WTC11 (cell line): ENCODE measurements around the gene CYP27C1. TPM values are rescaled to one million over a fixed set of nuclear protein-coding genes. Genes with fewer than 3 reads are reported as not detected.

Source experiments
- ATAC-seq: fragments of 200-7000 bp; cut with Tn5 transposase; 2 replicates; pipeline ENCODE4 v1.10.0; 2021; ENCODE audit warnings: mild to moderate bottlenecking, moderate library complexity
- CTCF ChIA-PET: fragments of 300-600 bp; sonication (Branson Sonifier 250); formaldehyde crosslinking; loops from one replicate; lab custom pipeline; 2021; ENCODE audit warnings: antibody characterized with exemption; lab: Charles Lee
- POLR2A ChIA-PET: fragments of 350-600 bp; sonication (Branson Sonifier 250); formaldehyde crosslinking; loops from one replicate; lab custom pipeline; 2021; ENCODE audit warnings: antibody characterized with exemption; lab: Charles Lee
- DNase-seq: peaks from one replicate; pipeline ENCODE4 v3.0.0; 2021; ENCODE audit warnings: low spot score
- H3K27ac Mint-ChIP-seq: 2 replicates; pipeline ENCODE4 v1.8.0; 2021; ENCODE audit warnings: mixed read lengths
- H3K27me3 Mint-ChIP-seq: 2 replicates; pipeline ENCODE4 v1.8.0; 2021; ENCODE audit warnings: low read depth, mild to moderate bottlenecking, moderate library complexity, mixed read lengths
- H3K36me3 Mint-ChIP-seq: 2 replicates; pipeline ENCODE4 v1.8.0; 2021; ENCODE audit warnings: mixed read lengths
- H3K4me1 Mint-ChIP-seq: 2 replicates; pipeline ENCODE4 v1.8.0; 2022; ENCODE audit warnings: mixed read lengths
- H3K4me3 Mint-ChIP-seq: 2 replicates; pipeline ENCODE4 v1.8.0; 2021; ENCODE audit warnings: mild to moderate bottlenecking, moderate library complexity, mixed read lengths
- H3K9me3 Mint-ChIP-seq: 2 replicates; pipeline ENCODE4 v1.8.0; 2021; ENCODE audit warnings: mixed read lengths
- ATF3 ChIP-seq: sonication (generic); formaldehyde crosslinking; conservative IDR thresholded peaks from 2 replicates; pipeline ENCODE4 v1.8.1; 2022; ENCODE audit warnings: mild to moderate bottlenecking, missing genetic modification reagents
- ATF6 ChIP-seq: sonication (generic); formaldehyde crosslinking; IDR thresholded peaks from 2 replicates; pipeline ENCODE4 v1.8.1; 2023; ENCODE audit warnings: mild to moderate bottlenecking, missing genetic modification reagents
- CREM ChIP-seq: sonication (generic); formaldehyde crosslinking; IDR thresholded peaks from 2 replicates; pipeline ENCODE4 v1.8.1; 2022; ENCODE audit warnings: mild to moderate bottlenecking, missing genetic modification reagents, moderate library complexity
- E2F1 ChIP-seq: sonication (generic); formaldehyde crosslinking; IDR thresholded peaks from 2 replicates; pipeline ENCODE4 v1.8.0; 2022; ENCODE audit warnings: mild to moderate bottlenecking, missing genetic modification reagents
- ESRRA ChIP-seq: sonication (generic); formaldehyde crosslinking; IDR thresholded peaks from 2 replicates; pipeline ENCODE4 v1.8.1; 2022; ENCODE audit warnings: mild to moderate bottlenecking, missing genetic modification reagents, borderline replicate concordance
- ETV6 ChIP-seq: sonication (generic); formaldehyde crosslinking; IDR thresholded peaks from 2 replicates; pipeline ENCODE4 v1.8.1; 2022; ENCODE audit warnings: mild to moderate bottlenecking, missing genetic modification reagents
- FOXK1 ChIP-seq: sonication (generic); formaldehyde crosslinking; IDR thresholded peaks from 2 replicates; pipeline ENCODE4 v1.8.0; 2022; ENCODE audit warnings: mild to moderate bottlenecking, moderate library complexity, missing genetic modification reagents
- HMGA2 ChIP-seq: fragments of 250-450 bp; sonication (Bioruptor Pico); IDR thresholded peaks from 2 replicates; pipeline ENCODE4 v1.4.0; 2021; ENCODE audit warnings: mild to moderate bottlenecking, moderate library complexity
- IRF2 ChIP-seq: sonication (generic); formaldehyde crosslinking; IDR thresholded peaks from 2 replicates; pipeline ENCODE4 v1.8.0; 2022; ENCODE audit warnings: low read depth, missing genetic modification reagents, borderline replicate concordance
- SOX15 ChIP-seq: fragments of 250-450 bp; sonication (Bioruptor Pico); IDR thresholded peaks from 2 replicates; pipeline ENCODE4 v1.9.0; 2021; ENCODE audit warnings: mild to moderate bottlenecking
- TP53 ChIP-seq: sonication (generic); formaldehyde crosslinking; IDR thresholded peaks from 2 replicates; pipeline ENCODE4 v1.8.1; 2023; ENCODE audit warnings: mild to moderate bottlenecking, missing genetic modification reagents
- USF2 ChIP-seq: sonication (generic); formaldehyde crosslinking; IDR thresholded peaks from 2 replicates; pipeline ENCODE4 v1.8.1; 2023; ENCODE audit warnings: mild to moderate bottlenecking, missing genetic modification reagents, moderate library complexity
- ZNF423 ChIP-seq: fragments of 250-450 bp; sonication (Bioruptor Pico); IDR thresholded peaks from 2 replicates; pipeline ENCODE4 v2.1.2; 2022; ENCODE audit warnings: mild to moderate bottlenecking, moderate library complexity
- total RNA-seq: library from RNA; stranded (reverse); gene quantifications from 3 replicates; pipeline ENCODE4 v1.2.3, GENCODE V29; 2021
- TF ChIP-seq, protein P1 (sequence below): fragments of 250-450 bp; sonication (Bioruptor Pico); IDR thresholded peaks from 2 replicates; pipeline ENCODE4 v1.8.0; 2021; ENCODE audit warnings: mild to moderate bottlenecking
- TF ChIP-seq, protein P2 (sequence below): fragments of 250-450 bp; sonication (Bioruptor Pico); IDR thresholded peaks from 2 replicates; pipeline ENCODE4 v2.1.2; 2022; ENCODE audit warnings: mild to moderate bottlenecking, moderate library complexity
- TF ChIP-seq, protein P3 (sequence below): sonication (generic); formaldehyde crosslinking; IDR thresholded peaks from 2 replicates; pipeline ENCODE4 v1.8.1; 2022; ENCODE audit warnings: missing genetic modification reagents, borderline replicate concordance

Gene CYP27C1
- total RNA-seq, 1 experiment from 2014 or later: 2.4 TPM

DNA sequence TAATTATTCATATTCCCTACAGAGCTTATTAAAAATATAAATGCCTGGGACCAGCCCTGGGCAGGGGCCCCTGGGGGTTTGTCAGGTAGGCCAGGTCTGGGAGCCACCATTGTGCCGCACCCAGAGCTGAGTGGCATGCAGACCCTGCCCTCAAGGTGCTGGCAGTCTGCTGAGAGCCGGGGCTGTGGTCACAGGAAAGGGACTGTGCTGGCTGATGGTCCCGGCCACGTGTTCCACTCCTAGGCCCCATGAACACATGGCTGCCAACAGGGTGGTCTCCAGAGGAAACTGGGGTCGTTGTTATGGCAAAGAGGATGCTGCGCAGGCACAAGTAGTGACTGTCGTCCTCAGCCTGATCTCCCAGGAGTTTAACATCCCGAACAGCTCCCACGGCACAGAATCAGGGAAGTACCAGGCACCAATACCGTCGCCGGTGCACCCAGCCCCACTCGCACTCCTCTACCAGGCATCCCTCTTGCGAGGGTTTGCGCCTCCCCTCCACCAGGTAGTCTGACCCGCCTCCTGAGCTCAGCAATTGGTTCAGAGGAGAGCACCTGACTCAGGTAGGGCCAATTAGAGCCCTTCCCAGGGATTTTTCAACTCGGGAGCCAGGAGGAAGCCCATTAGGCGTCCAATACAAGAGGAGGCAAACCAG is 73.9 kb downstream of the CYP27C1 start:
- H3K27me3 Mint-ChIP-seq: no peaks in the 10 kb centered on the region
- CTCF ChIA-PET: no interaction called here
- peak; percentile 73 for ATAC-seq
- no peak overlapping the region for H3K27ac Mint-ChIP-seq
- peaks cover 6% of the 10 kb centered on the region for H3K36me3 Mint-ChIP-seq
- TF ChIP-seq CREM: no peak
- TF ChIP-seq USF2: peak; percentile 40; the same call in 1 of the 2 replicates
- H3K9me3 Mint-ChIP-seq: peaks cover 12% of the 10 kb centered on the region
- DNase-seq: no peak
- POLR2A ChIA-PET: no interaction called here
- peaks cover 9% of the 10 kb centered on the region for H3K4me1 Mint-ChIP-seq
- no peak overlapping the region for H3K4me3 Mint-ChIP-seq

GRCh38 chr2:127145280-127145895 is 74.7 kb downstream of the CYP27C1 start:
- no peak overlapping the region for H3K4me3 Mint-ChIP-seq
- TF ChIP-seq, protein P1, sequence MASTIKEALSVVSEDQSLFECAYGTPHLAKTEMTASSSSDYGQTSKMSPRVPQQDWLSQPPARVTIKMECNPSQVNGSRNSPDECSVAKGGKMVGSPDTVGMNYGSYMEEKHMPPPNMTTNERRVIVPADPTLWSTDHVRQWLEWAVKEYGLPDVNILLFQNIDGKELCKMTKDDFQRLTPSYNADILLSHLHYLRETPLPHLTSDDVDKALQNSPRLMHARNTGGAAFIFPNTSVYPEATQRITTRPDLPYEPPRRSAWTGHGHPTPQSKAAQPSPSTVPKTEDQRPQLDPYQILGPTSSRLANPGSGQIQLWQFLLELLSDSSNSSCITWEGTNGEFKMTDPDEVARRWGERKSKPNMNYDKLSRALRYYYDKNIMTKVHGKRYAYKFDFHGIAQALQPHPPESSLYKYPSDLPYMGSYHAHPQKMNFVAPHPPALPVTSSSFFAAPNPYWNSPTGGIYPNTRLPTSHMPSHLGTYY (CRISPR knock-in tag): no peak
- TF ChIP-seq ZNF423 (CRISPR knock-in tag) (no peak), ATF3 (no peak)
- TF ChIP-seq, protein P2, sequence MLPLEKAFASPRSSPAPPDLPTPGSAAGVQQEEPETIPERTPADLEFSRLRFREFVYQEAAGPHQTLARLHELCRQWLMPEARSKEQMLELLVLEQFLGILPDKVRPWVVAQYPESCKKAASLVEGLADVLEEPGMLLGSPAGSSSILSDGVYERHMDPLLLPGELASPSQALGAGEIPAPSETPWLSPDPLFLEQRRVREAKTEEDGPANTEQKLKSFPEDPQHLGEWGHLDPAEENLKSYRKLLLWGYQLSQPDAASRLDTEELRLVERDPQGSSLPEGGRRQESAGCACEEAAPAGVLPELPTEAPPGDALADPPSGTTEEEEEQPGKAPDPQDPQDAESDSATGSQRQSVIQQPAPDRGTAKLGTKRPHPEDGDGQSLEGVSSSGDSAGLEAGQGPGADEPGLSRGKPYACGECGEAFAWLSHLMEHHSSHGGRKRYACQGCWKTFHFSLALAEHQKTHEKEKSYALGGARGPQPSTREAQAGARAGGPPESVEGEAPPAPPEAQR (CRISPR knock-in tag): no peak
- TF ChIP-seq, all 79 proteins: peak for 0
- Mint-ChIP-seq H3K36me3 (peaks cover under 1% of the 10 kb centered on the region; the same call in 1 of the 2 replicates), H3K27me3 (no peaks in the 10 kb centered on the region), H3K9me3 (peaks cover 5% of the 10 kb centered on the region), H3K27ac (no peak overlapping the region), H3K4me1 (peaks cover 9% of the 10 kb centered on the region)
- POLR2A ChIA-PET: no interaction called here
- CTCF ChIA-PET: interaction anchor here (0.7 to 1.1 kb wide), 4 partner anchors 12 to 78 kb away, joined by 3 to 4 read pairs (median 3); no protein-coding TSS in a partner anchor
- ATAC-seq: no peak
- no peak for DNase-seq

DNA sequence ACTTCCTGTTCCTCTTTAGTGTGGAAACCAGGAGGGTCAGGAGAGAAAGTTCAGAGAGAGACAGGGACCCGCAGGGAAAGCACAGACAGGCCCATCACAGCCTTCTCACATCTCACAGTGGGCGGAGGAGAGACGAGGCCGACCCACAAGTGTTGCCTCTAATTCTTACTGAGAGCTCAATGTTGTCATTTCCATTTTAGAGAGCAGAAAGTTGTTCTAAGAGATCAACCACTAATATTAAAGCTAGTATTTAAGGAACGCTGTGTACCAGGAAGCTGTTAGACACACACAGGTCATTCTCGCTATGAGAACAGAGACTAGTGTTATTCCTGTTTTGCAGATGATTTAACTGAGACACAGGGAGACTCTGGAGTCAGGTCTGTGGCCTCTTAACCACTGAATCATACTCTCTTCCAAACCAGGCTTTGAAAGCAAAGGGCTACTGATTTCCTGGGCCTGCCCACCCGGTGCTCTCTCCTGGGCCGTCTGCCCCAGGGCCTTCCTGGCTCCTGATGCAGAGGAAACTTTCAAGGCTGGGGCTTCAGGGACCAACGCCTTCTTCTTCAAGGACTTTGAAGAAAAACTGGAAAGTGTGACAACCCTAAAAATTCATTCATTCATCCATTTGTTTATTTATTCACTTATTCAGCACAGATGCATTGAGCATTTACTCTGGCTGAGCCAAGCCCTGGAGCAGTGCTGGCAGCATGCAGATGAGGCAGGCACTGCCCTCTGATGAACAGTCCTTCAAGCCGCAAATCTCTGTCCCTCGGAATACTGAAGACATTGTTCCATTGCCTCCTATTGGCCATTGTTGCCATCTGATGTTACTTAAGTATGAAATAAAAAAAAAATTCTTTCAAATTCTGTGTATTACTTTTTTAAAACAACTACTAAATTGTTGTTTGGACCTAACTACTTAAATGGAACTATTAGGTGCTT is 76.0 kb downstream of the CYP27C1 start:
- H3K27me3 Mint-ChIP-seq: no peaks in the 10 kb centered on the region
- H3K4me3 Mint-ChIP-seq: no peak overlapping the region
- ATAC-seq (peak; percentile 52), DNase-seq (no peak)
- no peak overlapping the region for H3K27ac Mint-ChIP-seq
- POLR2A ChIA-PET: no interaction called here
- H3K4me1 Mint-ChIP-seq: peaks cover 9% of the 10 kb centered on the region
- no peaks in the 10 kb centered on the region; the same call in 1 of the 2 replicates for H3K36me3 Mint-ChIP-seq
- H3K9me3 Mint-ChIP-seq: peaks cover 11% of the 10 kb centered on the region
- CTCF ChIA-PET: interaction anchor here (1.2 kb wide), 2 partner anchors 13 to 76 kb away, joined by 6 to 7 read pairs; no protein-coding TSS in a partner anchor
- TF ChIP-seq HMGA2 (CRISPR knock-in tag): no peak
- no peak for TF ChIP-seq FOXK1
- TF ChIP-seq SOX15 (CRISPR knock-in tag): no peak
- no peak for TF ChIP-seq E2F1 (CRISPR knock-in tag)
- no peak for TF ChIP-seq TP53 (CRISPR knock-in tag)
- no peak for TF ChIP-seq ESRRA (CRISPR knock-in tag)
- TF ChIP-seq, protein P3, sequence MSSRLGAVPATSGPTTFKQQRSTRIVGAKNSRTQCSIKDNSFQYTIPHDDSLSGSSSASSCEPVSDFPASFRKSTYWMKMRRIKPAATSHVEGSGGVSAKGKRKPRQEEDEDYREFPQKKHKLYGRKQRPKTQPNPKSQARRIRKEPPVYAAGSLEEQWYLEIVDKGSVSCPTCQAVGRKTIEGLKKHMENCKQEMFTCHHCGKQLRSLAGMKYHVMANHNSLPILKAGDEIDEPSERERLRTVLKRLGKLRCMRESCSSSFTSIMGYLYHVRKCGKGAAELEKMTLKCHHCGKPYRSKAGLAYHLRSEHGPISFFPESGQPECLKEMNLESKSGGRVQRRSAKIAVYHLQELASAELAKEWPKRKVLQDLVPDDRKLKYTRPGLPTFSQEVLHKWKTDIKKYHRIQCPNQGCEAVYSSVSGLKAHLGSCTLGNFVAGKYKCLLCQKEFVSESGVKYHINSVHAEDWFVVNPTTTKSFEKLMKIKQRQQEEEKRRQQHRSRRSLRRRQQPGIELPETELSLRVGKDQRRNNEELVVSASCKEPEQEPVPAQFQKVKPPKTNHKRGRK (CRISPR knock-in tag): no peak
- TF ChIP-seq IRF2 (CRISPR knock-in tag): no peak
- no peak for TF ChIP-seq ETV6 (CRISPR knock-in tag)
- TF ChIP-seq ATF6 (CRISPR knock-in tag): no peak
